Fibroblast of upper back skin (primary cell): ENCODE results near the gene TAT.
"Not testable (repeated sequence)": the region's sequence is repeated elsewhere in the genome, so short reads cannot be mapped to it uniquely, and the experiment has no call there.

Experiments used
- DNase-seq: peaks from one replicate; pipeline ENCODE4 v3.0.0-alpha.2; 2013

TAT gene

DNA sequence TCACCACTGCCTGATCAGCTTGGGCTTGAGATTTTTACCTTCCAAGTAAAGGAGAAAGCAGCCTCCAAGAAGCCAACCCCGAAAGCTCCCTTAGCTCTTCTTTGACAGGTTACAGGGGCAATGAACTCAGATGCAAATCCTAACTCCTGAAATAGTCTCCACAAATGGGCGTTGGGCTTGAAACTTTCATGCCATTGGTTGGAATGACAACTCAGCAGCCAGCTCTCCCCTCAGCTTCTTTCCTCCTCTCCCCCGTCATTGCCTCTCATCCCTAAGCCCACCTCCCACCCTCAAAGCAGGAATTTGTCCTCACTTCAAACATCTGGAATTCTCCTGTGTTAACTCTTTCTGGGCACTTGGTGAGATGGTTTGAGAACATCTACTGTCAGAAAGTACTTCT is at the start of gene TAT:
TSS of gene TAT (minus strand) at position 122 of the 400 bp plus-strand sequence. CDS start 677 bp downstream, outside the sequence.
- no peak for DNase-seq

- DNase-seq, result no peak
Measured at GRCh38 chr16:71626018-71626857, 49.3 kb upstream of the TAT start, which contains the start of gene MARVELD3. Gene MARVELD3 (plus strand): TSS chr16:71626184. CDS start chr16:71626230, 46 bp downstream.

GRCh38 chr16:71625113-71625850 is 48.4 kb upstream of the TAT start:
- no peak for DNase-seq

DNA sequence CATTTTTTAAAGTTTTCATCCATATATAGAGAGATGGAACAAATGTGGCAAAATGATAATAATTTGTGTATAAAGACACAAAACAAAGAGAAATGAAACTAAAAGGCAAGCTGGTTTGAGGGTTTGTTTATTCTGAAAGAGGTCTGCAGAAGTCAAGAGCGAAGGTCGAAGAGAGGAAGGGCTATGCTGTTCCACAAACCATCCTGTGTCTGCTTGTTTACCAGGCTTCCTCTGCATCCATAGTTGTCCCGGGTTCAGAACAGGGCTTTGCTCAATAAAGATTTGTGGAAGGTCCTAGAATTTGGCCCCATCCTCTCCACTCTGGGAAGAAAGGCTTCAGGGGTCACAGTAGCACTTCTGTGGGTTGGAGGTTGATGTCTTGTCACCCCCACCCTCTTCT is 46.7 kb upstream of the TAT start:
- no peak for DNase-seq

GRCh38 chr16:71622088-71622487 is 45.2 kb upstream of the TAT start:
- DNase-seq, result no peak

- no peak for DNase-seq
Measured at GRCh38 chr16:71618429-71618828, 41.5 kb upstream of the TAT start.

DNA sequence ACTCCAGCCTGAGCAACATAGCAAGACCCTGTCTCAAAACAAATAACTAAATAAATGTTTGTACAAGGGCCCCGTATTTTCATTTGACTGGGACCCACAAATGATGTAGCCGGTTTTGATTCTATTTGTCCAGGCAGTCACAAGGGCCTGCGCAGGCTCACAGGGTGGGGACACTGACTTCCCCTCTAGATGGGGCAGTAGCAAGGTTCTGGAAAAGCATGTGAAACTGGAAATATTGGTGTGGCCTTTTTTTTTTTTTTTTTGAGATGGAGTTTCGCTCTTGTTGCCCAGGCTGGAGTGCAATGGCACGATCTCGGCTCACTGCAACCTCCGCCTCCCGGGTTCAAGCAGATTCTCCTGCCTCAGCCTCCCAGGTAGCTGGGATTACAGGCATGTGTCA is 38.1 kb upstream of the TAT start:
- DNase-seq, result not testable (repeated sequence)

DNA sequence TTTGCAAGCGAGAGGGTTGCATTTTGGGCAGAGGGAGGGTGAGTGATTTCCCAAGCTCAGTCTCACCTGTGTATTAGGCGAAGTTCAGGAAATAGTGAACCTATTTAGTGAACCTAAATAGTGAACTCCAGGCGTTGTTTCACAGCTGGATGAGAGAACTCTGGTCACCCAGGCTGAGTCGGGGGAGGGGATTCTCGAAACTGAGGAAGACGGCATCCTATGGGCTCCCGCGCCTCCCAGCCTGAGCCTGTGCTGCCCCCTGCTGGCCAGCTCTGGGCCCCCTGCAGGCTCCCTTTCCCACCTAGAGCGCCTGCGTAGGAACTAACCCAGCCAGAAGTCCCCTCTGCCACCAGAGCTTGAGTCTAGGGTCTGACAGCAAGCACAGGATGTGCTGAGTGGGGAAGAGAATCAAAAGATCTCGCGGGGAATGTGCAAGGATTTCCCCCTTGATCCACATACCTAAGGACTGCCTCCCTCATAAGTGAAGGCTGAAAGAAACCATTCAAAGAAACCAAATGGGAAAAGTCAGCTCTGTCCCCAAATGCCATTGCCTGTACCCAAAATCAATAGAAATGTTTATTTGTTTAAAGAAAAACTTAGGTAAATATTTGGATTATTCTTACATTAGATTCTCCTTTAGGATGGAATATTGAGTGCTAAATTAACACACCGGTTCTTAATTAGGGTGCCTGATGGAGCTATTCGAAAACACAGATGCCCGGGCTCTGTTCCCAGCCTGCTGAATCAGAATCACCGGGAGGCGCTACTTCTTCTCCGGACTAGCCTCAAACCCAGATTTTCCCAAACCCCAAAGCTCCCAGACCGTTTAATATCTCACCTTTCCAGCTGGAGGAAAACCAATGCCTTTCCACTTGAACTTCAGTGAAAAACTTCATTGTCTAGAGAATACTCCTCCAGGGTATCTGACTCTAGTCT is 34.3 kb upstream of the TAT start:
- peak; percentile 54 for DNase-seq

GRCh38 chr16:71610447-71610846 is 33.6 kb upstream of the TAT start:
- DNase-seq, result no peak

DNA sequence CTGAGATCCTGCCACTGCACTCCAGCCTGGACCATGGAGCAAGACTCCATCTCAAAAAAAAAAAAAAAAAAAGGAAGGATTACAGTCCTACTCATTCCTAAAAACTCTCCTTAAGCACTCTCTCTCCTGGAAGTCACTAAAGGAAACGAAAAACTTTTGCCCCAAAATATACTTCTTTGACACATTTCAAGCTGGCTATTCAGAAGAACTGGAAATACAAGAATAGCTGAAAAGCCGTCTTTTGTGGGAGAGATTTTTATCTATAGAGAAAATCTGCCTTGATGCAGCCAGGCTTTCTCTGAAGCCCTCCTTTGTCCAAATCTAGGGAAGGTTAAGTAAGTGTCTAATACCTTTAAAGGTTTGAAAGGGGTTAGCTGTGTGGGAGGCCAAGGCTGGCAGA is 32.2 kb upstream of the TAT start:
- DNase-seq, result no peak

- DNase-seq, result no peak
Measured at GRCh38 chr16:71600822-71601221, 23.9 kb upstream of the TAT start.

- DNase-seq, result not testable (repeated sequence)
Measured at GRCh38 chr16:71598426-71598825, 21.5 kb upstream of the TAT start.

DNA sequence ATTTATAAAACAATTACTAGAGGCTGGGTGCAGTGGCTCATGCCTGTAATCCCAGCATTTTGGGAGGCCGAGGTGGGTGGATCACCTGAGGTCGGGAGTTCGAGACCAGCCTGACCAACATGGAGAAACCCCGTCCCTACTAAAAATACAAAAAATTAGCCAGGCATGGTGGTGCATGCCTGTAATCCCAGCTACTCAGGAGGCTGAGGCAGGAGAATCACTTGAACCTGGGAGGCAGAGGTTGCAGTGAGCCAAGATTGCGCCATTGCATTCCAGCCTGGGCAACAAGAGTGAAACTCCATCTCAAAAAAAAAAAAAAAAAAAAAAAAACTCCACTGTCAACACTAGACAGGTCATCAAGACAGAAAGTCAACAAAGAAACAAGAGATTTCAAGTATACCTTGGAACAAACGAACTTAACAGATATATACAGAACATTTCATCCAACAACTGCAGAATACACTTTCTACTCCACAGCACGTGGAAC is 18.5 kb upstream of the TAT start:
- not testable (repeated sequence) for DNase-seq

- DNase-seq, result no peak
Measured at GRCh38 chr16:71594000-71594646, 17.2 kb upstream of the TAT start.

DNA sequence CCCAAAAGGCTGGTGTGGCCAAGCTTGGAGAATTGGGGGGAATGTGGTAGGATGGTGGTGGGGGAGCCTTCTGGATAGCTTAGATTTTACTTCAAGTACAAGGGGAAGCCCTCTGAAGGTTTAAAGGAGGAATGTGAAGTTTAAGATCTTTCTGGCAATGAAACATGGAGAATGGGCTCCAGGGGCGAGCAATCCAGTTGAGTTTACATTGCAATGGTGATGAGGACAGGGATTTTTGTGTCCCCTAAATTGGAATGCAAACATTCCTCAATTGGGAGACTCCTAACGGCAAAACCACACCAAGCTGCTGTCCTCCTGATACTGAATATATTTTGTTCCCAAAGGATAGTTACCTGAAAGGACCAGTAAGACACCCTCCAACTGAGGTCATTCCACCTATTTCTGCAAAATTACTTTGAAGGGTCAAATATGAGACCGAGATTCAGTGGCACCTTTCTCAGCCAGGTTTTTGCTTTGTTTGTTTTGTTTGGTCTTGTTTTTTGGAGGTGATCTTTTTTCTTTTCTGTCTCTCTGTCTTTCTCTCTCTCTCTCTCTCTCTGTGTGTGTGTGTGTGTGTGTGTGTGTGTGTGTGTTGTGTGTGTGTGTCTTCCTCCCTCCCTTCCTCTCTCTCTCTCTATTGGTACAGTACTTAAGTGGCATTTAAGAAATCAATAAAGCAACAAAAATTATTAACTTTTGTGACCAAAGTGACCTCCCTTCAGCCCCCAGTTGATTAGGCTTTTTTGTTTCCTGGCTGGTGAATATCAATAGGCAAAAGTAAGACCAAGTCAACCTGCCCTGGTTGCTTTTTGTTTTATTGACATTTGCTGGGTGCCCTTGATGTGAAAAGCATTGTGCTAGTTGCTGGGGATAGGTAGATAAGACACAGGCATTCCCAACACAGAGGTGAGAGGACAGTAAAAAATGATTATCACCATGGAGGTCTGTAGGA is 16.4 kb upstream of the TAT start:
- no peak for DNase-seq

DNA sequence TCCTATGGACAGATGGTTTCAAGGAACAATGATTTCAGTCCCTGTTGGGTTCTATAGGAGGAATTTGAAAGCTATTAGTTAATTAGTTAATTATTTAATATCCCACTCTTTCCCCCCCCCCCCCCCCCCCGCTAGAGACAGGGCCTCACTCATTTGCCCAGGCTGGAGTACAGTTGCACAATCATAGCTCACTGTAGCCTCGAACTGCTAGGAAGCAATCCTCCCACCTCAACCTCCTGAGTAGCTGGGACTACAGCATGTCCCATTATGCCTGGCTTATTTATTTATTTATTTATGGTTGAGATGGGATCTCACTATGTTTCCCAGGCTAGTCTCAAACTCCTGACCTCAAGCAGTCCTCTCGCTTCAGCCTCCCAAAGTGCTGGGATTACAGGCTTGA is 15.0 kb upstream of the TAT start:
- no peak for DNase-seq

GRCh38 chr16:71590584-71590983 is 13.7 kb upstream of the TAT start:
- no peak for DNase-seq

- DNase-seq, result not testable (repeated sequence)
Measured at GRCh38 chr16:71590071-71590470, 13.2 kb upstream of the TAT start.

DNA sequence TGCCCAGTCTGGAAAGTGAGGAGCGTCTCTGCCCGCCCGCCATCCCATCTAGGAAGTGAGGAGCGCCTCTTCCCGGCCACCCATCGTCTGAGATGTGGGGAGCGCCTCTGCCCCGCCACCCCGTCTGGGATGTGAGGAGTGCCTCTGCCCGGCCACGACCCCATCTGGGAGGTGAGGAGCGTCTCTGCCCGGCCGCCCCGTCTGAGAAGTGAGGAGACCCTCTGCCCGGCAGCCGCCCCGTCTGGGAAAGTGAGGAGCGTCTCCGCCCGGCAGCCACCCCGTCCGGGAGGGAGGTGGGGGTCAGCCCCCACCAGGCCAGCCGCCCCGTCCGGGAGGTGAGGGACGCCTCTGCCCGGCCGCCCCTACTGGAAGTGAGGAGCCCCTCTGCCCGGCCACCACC is 12.4 kb upstream of the TAT start:
- DNase-seq, result not testable (repeated sequence)

- no peak for DNase-seq
Measured at GRCh38 chr16:71585318-71585703, 8.4 kb upstream of the TAT start.
